K562 (cell line): ENCODE data around the gene DIAPH3. TPM values are rescaled to one million over a fixed set of nuclear protein-coding genes. Genes with fewer than 3 reads are reported as not detected.

Experiments used
- ATAC-seq: fragments of 200-7000 bp; cut with Tn5 transposase; 3 replicates; pipeline ENCODE4 v1.9.1; 2020; ENCODE audit warnings: moderate library complexity
- BruUV-seq: library from RNA; stranded (reverse); fragments of 400-500 nt; replicated peaks from 2 replicates; lab custom pipeline; 2021; lab: Mats Ljungman, UMichigan
- CTCF ChIA-PET: fragments of 300-600 bp; formaldehyde crosslinking; extraction: SDS; loops from one replicate; lab custom pipeline; 2021; ENCODE audit warnings: low intra/inter-chr PET ratio; lab: Yijun Ruan, JAX
- POLR2A ChIA-PET: fragments of 300-600, 350-650 bp; sonication (Branson Sonifier 250); formaldehyde crosslinking; extraction: SDS; loops from one replicate; lab custom pipeline; 2021; ENCODE audit warnings: antibody characterized with exemption, inconsistent platforms; lab: Yijun Ruan, JAX
- DNase-seq, 4 experiments: peaks; one replicate each; pipeline versions ENCODE4 v3.0.0 to v3.0.0-alpha.2; 2011 to 2018; ENCODE audit warnings: low spot score in 3 of 4, mixed read lengths in 3 of 4; ENCODE audit errors: extremely low read depth in 1 of 4
- FAIRE-seq: peaks from 2 replicates; lab custom pipeline; 2011; peaks lifted over from hg19 to GRCh38; lab: Jason Lieb, UNC
- H2AFZ ChIP-seq: 2 replicates; pipeline ENCODE4 v1.6.0; 2011; ENCODE audit warnings: low read depth, low read length, control low read depth, inconsistent platforms
- H3K27ac ChIP-seq: fragments of 200-600 bp; 3 replicates; pipeline ENCODE4 v1.8.0; 2011; ENCODE audit warnings: low read depth, mild to moderate bottlenecking, control low read depth, inconsistent platforms, low read length, moderate library complexity, mixed read lengths; ENCODE audit errors: extremely low read depth
- H3K27me3 ChIP-seq, 2 experiments: fragments of 300-600 bp in 1 of 2; 2 replicates in 1 of 2; 3 replicates in 1 of 2; pipeline versions ENCODE4 v1.6.0 to v1.8.0; 2011; ENCODE audit warnings: inconsistent platforms in 2 of 2, low read length in 2 of 2, mild to moderate bottlenecking in 1 of 2, mixed read lengths in 1 of 2, moderate library complexity in 1 of 2; ENCODE audit not compliant: control insufficient read depth in 2 of 2, insufficient read depth in 2 of 2
- H3K36me3 ChIP-seq: fragments of 300-600 bp; 3 replicates; pipeline ENCODE4 v1.8.0; 2011; ENCODE audit warnings: mild to moderate bottlenecking, low read length, inconsistent platforms; ENCODE audit not compliant: control insufficient read depth, insufficient read depth
- H3K4me1 ChIP-seq, 2 experiments: fragments of 200-600 bp in 1 of 2; replicated peaks in 1 of 2; 2 replicates in 1 of 2; 3 replicates in 1 of 2; pipeline versions ENCODE4 v1.5.1 to v1.8.0; 2011; ENCODE audit warnings: inconsistent platforms in 2 of 2, low read length in 2 of 2, mild to moderate bottlenecking in 1 of 2, mixed read lengths in 1 of 2, moderate library complexity in 1 of 2; ENCODE audit not compliant: control insufficient read depth in 2 of 2, insufficient read depth in 2 of 2
- H3K4me2 ChIP-seq: 2 replicates; pipeline ENCODE4 v1.6.1; 2011; ENCODE audit warnings: low read length, control low read depth, inconsistent platforms, mixed read lengths; ENCODE audit not compliant: insufficient read depth
- H3K4me3 ChIP-seq: fragments of 200-600 bp; sonication (generic), shearing (Covaris generic); 2 replicates; pipeline ENCODE4 v1.5.1; 2016; ENCODE audit warnings: control low read depth, inconsistent platforms
- H3K79me2 ChIP-seq: fragments of 200-600 bp; 3 replicates; pipeline ENCODE4 v1.8.0; 2011; ENCODE audit warnings: low read length, inconsistent platforms; ENCODE audit not compliant: control insufficient read depth, insufficient read depth
- H3K9ac ChIP-seq, 2 experiments: 2 replicates each; pipeline versions ENCODE4 v1.6.0 to v1.6.1; 2011; ENCODE audit warnings: low read depth in 2 of 2, low read length in 2 of 2, control low read depth in 1 of 2, inconsistent platforms in 1 of 2, mild to moderate bottlenecking in 1 of 2, mixed read lengths in 1 of 2; ENCODE audit not compliant: insufficient read depth in 1 of 2
- H3K9me1 ChIP-seq: one replicate; pipeline ENCODE4 v1.6.0; 2011; ENCODE audit warnings: inconsistent platforms, mild to moderate bottlenecking, low read length, moderate library complexity; ENCODE audit not compliant: control insufficient read depth, insufficient read depth
- H3K9me3 ChIP-seq: replicated peaks from 2 replicates; pipeline ENCODE4 v1.5.1; 2011; ENCODE audit warnings: low read depth, low read length, inconsistent platforms; ENCODE audit not compliant: control insufficient read depth, insufficient read depth
- H4K20me1 ChIP-seq: replicated peaks from 2 replicates; pipeline ENCODE4 v1.6.1; 2011; ENCODE audit warnings: low read length, inconsistent platforms, mixed read lengths; ENCODE audit not compliant: control insufficient read depth, insufficient read depth
- ARID1B ChIP-seq: fragments of 450-650 bp; IDR thresholded peaks from 2 replicates; pipeline ENCODE4 v1.6.1; 2016; ENCODE audit warnings: antibody characterized with exemption, mild to moderate bottlenecking, inconsistent platforms
- CBFA2T2 ChIP-seq: fragments of 450-650 bp; conservative IDR thresholded peaks from 2 replicates; pipeline ENCODE4 v1.6.1; 2017; ENCODE audit warnings: mild to moderate bottlenecking
- HCFC1 ChIP-seq: IDR thresholded peaks from 2 replicates; pipeline ENCODE4 v1.6.1; 2012; ENCODE audit warnings: low read depth, low read length, improper control_type of control experiment
- HDAC2 ChIP-seq: fragments of 450-650 bp; IDR thresholded peaks from 2 replicates; pipeline ENCODE4 v1.6.1; 2016; ENCODE audit warnings: mild to moderate bottlenecking
- HDAC3 ChIP-seq: fragments of 450-650 bp; IDR thresholded peaks from 2 replicates; pipeline ENCODE4 v1.6.1; 2018; ENCODE audit warnings: borderline replicate concordance, mild to moderate bottlenecking, moderate library complexity; ENCODE audit not compliant: partially characterized antibody
- HNRNPH1 ChIP-seq: fragments of 200-400 bp; formaldehyde crosslinking; optimal IDR thresholded peaks from 2 replicates; pipeline ENCODE3; 2017; ENCODE audit warnings: low read depth, mild to moderate bottlenecking, low read length, moderate library complexity
- KAT7 ChIP-seq: sonication (generic); formaldehyde crosslinking; IDR thresholded peaks from 2 replicates; pipeline ENCODE4 v1.8.0; 2022; ENCODE audit warnings: missing genetic modification reagents, mild to moderate bottlenecking, borderline replicate concordance
- MEIS2 ChIP-seq: fragments of 450-650 bp; IDR thresholded peaks from 2 replicates; pipeline ENCODE4 v1.6.1; 2014; ENCODE audit warnings: mild to moderate bottlenecking; ENCODE audit not compliant: partially characterized antibody
- MTA2 ChIP-seq: fragments of 450-650 bp; IDR thresholded peaks from 2 replicates; pipeline ENCODE4 v1.6.1; 2016; ENCODE audit warnings: low read depth
- SMAD1 ChIP-seq: fragments of 150-350 bp; IDR thresholded peaks from 2 replicates; pipeline ENCODE4 v1.6.1; 2014; ENCODE audit warnings: low read length, low read depth; ENCODE audit not compliant: partially characterized antibody
- SPI1 ChIP-seq: IDR thresholded peaks from 2 replicates; pipeline ENCODE4 v1.6.1; 2011; ENCODE audit warnings: low read depth, low read length, control low read depth, borderline replicate concordance
- ZNF174 ChIP-seq: fragments of 250-450 bp; sonication (Bioruptor Pico); IDR thresholded peaks from 2 replicates; pipeline ENCODE4 v1.4.0; 2020; ENCODE audit warnings: mild to moderate bottlenecking
- ZNF212 ChIP-seq: fragments of 450-650 bp; formaldehyde crosslinking; IDR thresholded peaks from 2 replicates; pipeline ENCODE4 v1.4.0; 2020; ENCODE audit warnings: mild to moderate bottlenecking
- ZNF764 ChIP-seq: fragments of 250-450 bp; sonication (Bioruptor Pico); IDR thresholded peaks from 2 replicates; pipeline ENCODE4 v1.4.0; 2020; ENCODE audit warnings: low read depth, mild to moderate bottlenecking, moderate library complexity
- WGBS: fragments of 100-300 bp; shearing (Covaris generic); methylation state at CpG from one replicate; pipeline ENCODE4 v1.1.6; 2016; ENCODE audit warnings: low coverage, mixed read lengths; ENCODE audit not compliant: insufficient coverage; ENCODE audit errors: missing lambda C conversion rate; 5-methylcytosine and 5-hydroxymethylcytosine counted together
- in situ Hi-C: fragments of 300-500 bp; cut with MboI; formaldehyde crosslinking; loops from 4 replicates; pipeline ENCODE4 v1.15.0; 2018; ENCODE audit warnings: inconsistent platforms, mixed read lengths
- intact Hi-C: fragments of 100-400 bp; cut with micrococcal nuclease; formaldehyde crosslinking; loops from 2 replicates; pipeline ENCODE4 v1.14.2; 2022
- polyA plus RNA-seq, 8 experiments: library from polyadenylated mRNA; depleted of rRNA in 4 of 8; stranded (reverse) in 5 of 8; unstranded in 3 of 8; fragments of >200 nt; fragmentation: Nextera tagmentation in 2 of 8; fragmentation: Illumina TruSeq in 1 of 8; extraction: Ambion mirVana in 2 of 8; extraction: Trizol in 1 of 8; gene quantifications; 2 replicates each; pipeline versions ENCODE4 v1.2.1 to v1.2.3, GENCODE V29; 2011 to 2014; ENCODE audit warnings: inconsistent platforms in 1 of 8, missing spikeins in 1 of 8
- total RNA-seq, 7 experiments: library from RNA; depleted of rRNA in 6 of 7; stranded (reverse); fragments of >200 nt in 6 of 7; fragmentation: Illumina TruSeq in 2 of 7; extraction: Trizol in 2 of 7; gene quantifications; 2 replicates each; pipeline versions ENCODE4 v1.2.1 to v1.2.3, GENCODE V29; 2011 to 2021; ENCODE audit warnings: low replicate concordance in 1 of 7
- TF ChIP-seq, protein P1 (sequence below): fragments of 450-650 bp; IDR thresholded peaks from 2 replicates; pipeline ENCODE4 v1.6.1; 2016
- TF ChIP-seq, protein P2 (sequence below), 2 experiments: IDR thresholded peaks in 1 of 2; conservative IDR thresholded peaks in 1 of 2; 2 replicates each; pipeline ENCODE4 v1.6.1; 2016; ENCODE audit warnings: low read depth in 2 of 2, mild to moderate bottlenecking in 1 of 2, missing compliant biosample characterization in 1 of 2, missing genetic modification characterization in 1 of 2, moderate library complexity in 1 of 2

Gene DIAPH3
- total and polyA plus RNA-seq, 9 of the 15 experiments (the other 6 are each of a cell fraction or from before 2014, with no cell fraction given) = 9.0 to 18.7 (median 14.7) TPM

DNA sequence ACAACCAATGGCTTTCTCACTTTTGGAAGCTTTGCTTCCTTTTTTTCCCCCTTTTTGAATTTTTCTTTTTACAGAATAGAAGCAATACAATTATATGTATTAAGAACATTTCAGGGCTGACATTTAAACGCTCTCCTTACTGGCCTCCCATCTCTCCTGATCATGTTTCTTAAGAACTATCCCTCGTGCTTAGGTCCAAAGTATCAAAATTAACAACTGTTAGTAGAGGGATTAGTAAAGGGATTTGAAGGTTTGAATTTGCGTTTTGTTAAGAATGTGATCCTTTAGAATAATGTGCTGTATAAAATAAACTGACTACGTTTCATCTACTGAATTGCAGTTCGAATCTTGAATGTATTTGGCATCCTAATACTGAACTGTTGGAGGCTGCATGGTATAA is 424.8 kb downstream of the DIAPH3 start (continued):
- no peak for TF ChIP-seq ZNF764
- TF ChIP-seq MTA2 = no peak
- TF ChIP-seq, protein P1, sequence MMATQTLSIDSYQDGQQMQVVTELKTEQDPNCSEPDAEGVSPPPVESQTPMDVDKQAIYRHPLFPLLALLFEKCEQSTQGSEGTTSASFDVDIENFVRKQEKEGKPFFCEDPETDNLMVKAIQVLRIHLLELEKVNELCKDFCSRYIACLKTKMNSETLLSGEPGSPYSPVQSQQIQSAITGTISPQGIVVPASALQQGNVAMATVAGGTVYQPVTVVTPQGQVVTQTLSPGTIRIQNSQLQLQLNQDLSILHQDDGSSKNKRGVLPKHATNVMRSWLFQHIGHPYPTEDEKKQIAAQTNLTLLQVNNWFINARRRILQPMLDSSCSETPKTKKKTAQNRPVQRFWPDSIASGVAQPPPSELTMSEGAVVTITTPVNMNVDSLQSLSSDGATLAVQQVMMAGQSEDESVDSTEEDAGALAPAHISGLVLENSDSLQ = no peak
- no peak for TF ChIP-seq HCFC1
- TF ChIP-seq ZNF174 (CRISPR knock-in tag) = no peak
- no peak for TF ChIP-seq HNRNPH1
- TF ChIP-seq HDAC3 = no peak

DNA sequence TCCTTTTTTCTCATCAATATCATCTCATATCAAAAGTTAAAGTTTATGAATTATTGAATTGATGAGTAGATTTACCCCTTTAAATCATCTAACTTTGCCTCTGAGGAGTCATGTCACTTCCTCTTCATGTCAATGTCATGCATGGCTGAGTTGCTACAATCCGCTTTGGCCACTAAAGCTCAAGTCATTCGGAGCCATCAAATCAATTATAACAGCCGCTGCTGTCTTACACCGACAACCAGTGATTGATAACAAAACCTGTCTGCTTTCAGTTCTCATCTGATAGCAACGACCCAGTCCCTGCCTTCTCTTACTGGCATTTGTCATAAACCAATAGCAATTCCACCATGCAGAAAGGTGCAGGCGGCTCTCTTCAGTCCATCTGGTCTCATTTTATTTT is 429.3 kb downstream of the DIAPH3 start:
- Histone ChIP-seq H3K27ac (no peak overlapping the region), H3K27me3 (no peaks in the 10 kb centered on the region), H3K9me1 (no peaks in the 10 kb centered on the region), H3K4me1 (no peaks in the 10 kb centered on the region), H3K9me3 (no peaks in the 10 kb centered on the region), H3K9ac (no peak overlapping the region), H3K36me3 (no peaks in the 10 kb centered on the region), H3K4me2 (no peak overlapping the region), H4K20me1 (no peaks in the 10 kb centered on the region), H3K4me3 (no peak overlapping the region), H2AFZ (no peak overlapping the region), H3K79me2 (no peaks in the 10 kb centered on the region)
- BruUV-seq = no TSS peak
- intact Hi-C loops = no loop called here
- FAIRE-seq (peak; percentile 35), DNase-seq (peak in 1 of 4 experiments; percentile 13), ATAC-seq (no peak)
- POLR2A ChIA-PET = no interaction called here
- 5% methylated on average over 6 of the region's 6 CpGs for WGBS
- in situ Hi-C loops = no loop called here
- CTCF ChIA-PET = no interaction called here
- TF ChIP-seq ZNF212 (CRISPR knock-in tag) = no peak
- peak; percentile 38; the same call in 1 of the 2 replicates for TF ChIP-seq CBFA2T2
- peak; percentile 87 for TF ChIP-seq MEIS2
- TF ChIP-seq, protein P1 = peak; percentile 70
- TF ChIP-seq, protein P2, sequence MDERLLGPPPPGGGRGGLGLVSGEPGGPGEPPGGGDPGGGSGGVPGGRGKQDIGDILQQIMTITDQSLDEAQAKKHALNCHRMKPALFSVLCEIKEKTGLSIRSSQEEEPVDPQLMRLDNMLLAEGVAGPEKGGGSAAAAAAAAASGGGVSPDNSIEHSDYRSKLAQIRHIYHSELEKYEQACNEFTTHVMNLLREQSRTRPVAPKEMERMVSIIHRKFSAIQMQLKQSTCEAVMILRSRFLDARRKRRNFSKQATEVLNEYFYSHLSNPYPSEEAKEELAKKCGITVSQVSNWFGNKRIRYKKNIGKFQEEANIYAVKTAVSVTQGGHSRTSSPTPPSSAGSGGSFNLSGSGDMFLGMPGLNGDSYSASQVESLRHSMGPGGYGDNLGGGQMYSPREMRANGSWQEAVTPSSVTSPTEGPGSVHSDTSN (CRISPR knock-in tag; IDR thresholded peaks at IDR 0.05; ENCODE audit: low read depth) = no peak
- TF ChIP-seq, protein P2 (tag; conservative IDR thresholded peaks at IDR 0.05; ENCODE audit: low read depth) = peak; percentile 73
- no peak for TF ChIP-seq SMAD1
- TF ChIP-seq SPI1 = 0 out of 2 replicates have a peak, but pooled peaks have one; percentile 3
- TF ChIP-seq ARID1B = 0 out of 2 replicates have a peak, but pooled peaks have one; percentile 25
- no peak for TF ChIP-seq KAT7
- TF ChIP-seq HDAC2 = no peak
